Skeletal muscle tissue (tissue), 4 donors: Measurements from ENCODE around the gene CHRNA4. TPM values are rescaled to one million over a fixed set of nuclear protein-coding genes. Genes with fewer than 3 reads are reported as not detected.
"Not testable (repeated sequence)": the region's sequence is repeated elsewhere in the genome, so short reads cannot be mapped to it uniquely, and the experiment has no call there.

Source experiments
- H3K27ac ChIP-seq: one replicate; pipeline ENCODE4 v1.7.0; 2013; ENCODE audit warnings: mild to moderate bottlenecking, low read depth, low read length, inconsistent platforms
- H3K27me3 ChIP-seq, 3 donors: one replicate each; pipeline ENCODE4 v1.7.0; 2013; ENCODE audit warnings: low read length in 3 of 3; ENCODE audit not compliant: control insufficient read depth in 3 of 3, insufficient read depth in 3 of 3
- H3K36me3 ChIP-seq, 3 donors: one replicate each; pipeline ENCODE4 v1.7.0; 2013; ENCODE audit warnings: low read length in 3 of 3; ENCODE audit not compliant: control insufficient read depth in 3 of 3, insufficient read depth in 3 of 3
- H3K4me1 ChIP-seq, 3 donors: one replicate each; pipeline ENCODE4 v1.7.0; 2013; ENCODE audit warnings: low read length in 3 of 3, mild to moderate bottlenecking in 3 of 3; ENCODE audit not compliant: control insufficient read depth in 3 of 3, insufficient read depth in 3 of 3
- H3K4me3 ChIP-seq, 3 donors: one replicate each; pipeline ENCODE4 v1.7.0; 2013; ENCODE audit warnings: low read length in 3 of 3
- H3K9ac ChIP-seq, 3 donors: one replicate each; pipeline ENCODE4 v1.7.0; 2013; ENCODE audit warnings: low read length in 3 of 3, mild to moderate bottlenecking in 3 of 3, moderate library complexity in 2 of 3, low read depth in 1 of 3
- H3K9me3 ChIP-seq, 3 donors: one replicate each; pipeline ENCODE4 v1.7.0; 2013; ENCODE audit warnings: low read length in 3 of 3; ENCODE audit not compliant: control insufficient read depth in 3 of 3
- total RNA-seq: library from RNA; depleted of rRNA; stranded (reverse); fragments of >200 nt; gene quantifications from one replicate; pipeline ENCODE4 v1.2.3, GENCODE V29; 2014
- donor health status: Osteomylitis.

The CHRNA4 gene
- total RNA-seq, 1 donor from 2014 or later, result 0.52 TPM

DNA sequence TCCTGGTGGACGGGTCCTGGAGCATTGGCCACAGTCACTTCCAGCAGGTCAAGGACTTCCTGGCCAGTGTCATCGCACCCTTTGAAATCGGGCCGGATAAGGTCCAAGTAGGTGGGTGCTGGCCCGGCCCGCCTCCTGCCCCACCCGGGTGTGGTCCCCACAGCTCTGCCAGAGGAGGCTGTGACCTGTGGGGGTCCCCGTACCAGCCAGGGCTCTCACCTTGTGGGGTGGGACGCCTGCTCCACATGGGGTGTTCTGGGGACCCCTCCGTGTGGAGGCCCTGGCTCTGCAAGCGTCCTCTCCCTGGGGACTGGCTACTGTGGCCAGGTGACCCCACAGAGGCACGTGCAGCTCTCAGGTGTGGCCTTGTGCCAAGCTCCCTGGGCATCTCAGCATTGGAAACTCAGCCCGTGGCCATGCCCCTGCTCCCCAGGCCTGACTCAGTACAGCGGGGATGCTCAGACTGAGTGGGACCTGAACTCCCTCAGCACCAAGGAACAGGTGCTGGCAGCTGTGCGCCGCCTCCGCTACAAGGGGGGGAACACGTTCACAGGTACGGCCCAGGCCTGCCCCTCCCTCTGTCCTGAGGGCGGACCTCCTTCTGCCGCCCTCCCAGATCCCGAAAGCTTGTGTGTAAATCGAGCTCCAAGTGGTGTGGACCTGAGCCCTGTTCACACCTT lies 53.5 kb downstream of the CHRNA4 start:
- no peaks in the 10 kb centered on the region for H3K9me3 ChIP-seq
- H3K9ac ChIP-seq, result no peak overlapping the region
- H3K4me3 ChIP-seq, result no peak overlapping the region
- no peaks in the 10 kb centered on the region for H3K36me3 ChIP-seq
- H3K27me3 ChIP-seq, result peaks cover 36 to 62% (median 54%) of the 10 kb centered on the region in 3 donors
- no peaks in the 10 kb centered on the region for H3K4me1 ChIP-seq
- no peak overlapping the region for H3K27ac ChIP-seq

DNA sequence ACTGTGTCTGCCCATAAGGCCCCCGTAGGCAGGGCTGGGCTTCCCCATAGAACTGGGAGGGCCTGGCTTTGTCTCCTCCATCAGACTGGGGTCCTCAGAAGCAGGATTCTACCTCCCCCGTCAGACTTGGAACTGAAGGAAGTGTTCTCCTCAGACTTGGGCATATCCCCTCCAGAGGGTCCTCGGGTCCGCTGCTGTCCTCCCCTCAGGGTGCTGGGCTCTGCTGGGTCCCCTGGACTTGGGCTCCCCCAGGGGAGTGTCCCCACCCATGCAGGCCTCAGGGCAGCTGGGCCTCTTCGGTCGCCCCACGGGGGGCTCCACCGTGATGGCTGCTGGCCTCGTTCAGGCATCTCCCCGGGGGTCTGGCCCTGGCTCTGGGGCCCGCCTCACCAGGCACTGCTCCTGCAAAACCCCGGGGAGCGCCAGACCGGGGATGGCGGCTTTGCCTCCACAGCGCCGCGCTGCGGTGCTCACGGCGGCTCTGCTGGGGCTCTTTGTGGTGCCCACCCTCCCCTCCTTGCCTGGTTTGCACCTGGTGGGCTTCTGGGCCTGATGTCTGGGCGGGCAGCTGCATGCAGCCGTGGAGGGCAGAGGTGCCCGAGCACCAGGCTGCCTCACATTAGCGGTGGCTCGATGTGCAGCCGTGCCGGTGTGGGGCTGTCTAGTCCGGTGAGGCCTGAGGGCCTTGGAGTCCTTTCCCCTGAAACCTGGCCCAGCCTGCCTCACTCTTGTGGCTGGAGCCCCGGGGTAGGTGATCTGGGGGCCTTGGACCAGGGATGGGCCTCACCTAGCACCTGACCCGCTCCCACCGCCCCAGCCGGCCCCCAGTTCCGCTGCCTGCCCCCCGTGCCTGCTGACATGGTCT lies 54.2 kb downstream of the CHRNA4 start:
- H3K36me3 ChIP-seq, result no peaks in the 10 kb centered on the region
- no peaks in the 10 kb centered on the region for H3K4me1 ChIP-seq
- H3K4me3 ChIP-seq, result no peak overlapping the region
- peaks cover 36 to 62% (median 51%) of the 10 kb centered on the region in 3 donors for H3K27me3 ChIP-seq
- H3K9me3 ChIP-seq, result no peaks in the 10 kb centered on the region
- no peak overlapping the region for H3K9ac ChIP-seq
- H3K27ac ChIP-seq, result no peak overlapping the region

DNA sequence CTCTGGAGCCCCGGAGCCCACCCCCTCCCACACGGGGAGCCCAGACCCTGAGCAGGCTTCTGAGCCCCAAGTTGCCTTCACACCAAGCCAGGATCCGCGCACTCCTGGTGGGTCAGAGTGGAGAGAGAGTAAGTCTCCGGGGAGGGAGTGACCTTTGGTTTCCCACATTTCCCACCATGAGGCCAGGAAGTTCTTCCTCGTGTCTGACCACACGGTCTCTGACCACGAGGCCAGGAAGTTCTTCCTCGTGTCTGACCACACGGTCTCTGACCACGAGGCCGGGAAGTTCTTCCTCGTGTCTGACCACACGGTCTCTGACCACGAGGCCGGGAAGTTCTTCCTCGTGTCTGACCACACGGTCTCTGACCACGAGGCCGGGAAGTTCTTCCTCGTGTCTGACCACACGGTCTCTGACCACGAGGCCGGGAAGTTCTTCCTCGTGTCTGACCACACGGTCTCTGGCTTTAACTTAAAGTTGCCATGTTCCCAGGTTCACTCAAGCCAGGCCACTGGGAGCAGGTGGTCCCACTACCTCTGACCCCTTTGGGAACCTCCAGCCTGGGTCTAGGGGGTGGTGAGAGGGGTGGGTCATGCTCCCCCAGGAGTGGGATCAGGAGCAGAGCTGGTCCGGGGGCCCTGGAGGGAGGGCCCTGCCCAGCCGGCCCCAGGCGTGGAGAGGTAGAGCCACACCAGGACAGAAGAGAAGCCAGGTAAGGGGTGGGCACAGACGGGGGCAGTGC lies 55.0 kb downstream of the CHRNA4 start:
- H3K27me3 ChIP-seq, result peaks cover 36 to 61% (median 51%) of the 10 kb centered on the region in 3 donors
- not testable (repeated sequence) for H3K9me3 ChIP-seq, H3K4me3 ChIP-seq, H3K27ac ChIP-seq, H3K9ac ChIP-seq, H3K36me3 ChIP-seq, H3K4me1 ChIP-seq

DNA sequence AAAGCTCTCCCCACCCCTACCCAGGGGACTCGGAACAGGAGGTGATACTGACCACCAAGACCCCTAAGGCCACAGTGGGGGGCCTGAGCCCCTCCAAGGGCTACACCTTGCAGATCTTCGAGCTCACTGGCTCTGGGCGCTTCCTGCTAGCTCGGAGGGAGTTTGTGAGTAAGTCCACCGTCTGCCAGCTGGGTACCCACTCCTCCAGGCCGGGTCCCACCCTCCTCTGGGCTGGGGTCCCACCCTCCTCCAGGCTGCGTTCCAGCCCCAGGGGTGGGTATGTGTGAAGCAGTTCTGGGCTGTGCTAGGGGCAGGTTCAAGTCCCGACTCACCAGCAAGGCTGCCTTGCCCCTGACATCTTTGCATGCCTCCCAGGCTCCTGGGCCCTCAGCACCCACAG lies 55.8 kb downstream of the CHRNA4 start:
- Histone ChIP-seq H3K27me3 (peaks cover 36 to 56% (median 51%) of the 10 kb centered on the region in 3 donors), H3K27ac (no peak overlapping the region), H3K36me3 (no peaks in the 10 kb centered on the region), H3K4me1 (no peaks in the 10 kb centered on the region), H3K4me3 (no peak overlapping the region), H3K9ac (no peak overlapping the region), H3K9me3 (no peaks in the 10 kb centered on the region)

DNA sequence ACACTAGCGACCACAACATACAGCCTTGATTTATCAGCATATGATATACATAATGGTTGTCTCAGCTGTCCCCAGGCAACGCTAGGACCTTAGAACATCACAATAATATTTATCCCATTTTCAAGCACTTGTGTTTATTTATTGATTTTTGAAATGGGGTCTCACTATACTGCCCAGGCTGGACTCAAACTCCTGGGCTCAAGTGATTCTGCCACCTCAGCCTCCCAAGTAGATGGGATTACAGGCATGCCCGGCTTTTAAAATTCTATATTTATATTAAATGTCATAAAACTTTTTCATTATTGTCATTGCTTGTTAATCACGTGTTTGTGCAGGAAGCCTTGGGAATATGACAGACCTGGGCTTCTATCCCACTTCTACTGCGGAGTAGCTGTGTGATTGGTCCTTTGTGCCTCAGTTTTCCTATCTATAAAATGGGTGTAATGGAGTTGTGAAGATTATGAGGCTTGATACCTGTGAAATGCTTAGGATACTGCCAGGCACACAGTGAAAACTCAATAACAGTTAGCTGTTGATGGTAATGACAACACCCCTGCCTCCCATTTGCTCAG lies 58.0 kb downstream of the CHRNA4 start:
- no peak overlapping the region for H3K9ac ChIP-seq
- peaks cover 38 to 48% (median 46%) of the 10 kb centered on the region in 3 donors for H3K27me3 ChIP-seq
- H3K4me1 ChIP-seq, result no peaks in the 10 kb centered on the region
- H3K27ac ChIP-seq, result no peak overlapping the region
- H3K4me3 ChIP-seq, result no peak overlapping the region
- H3K9me3 ChIP-seq, result no peaks in the 10 kb centered on the region
- no peaks in the 10 kb centered on the region for H3K36me3 ChIP-seq

DNA sequence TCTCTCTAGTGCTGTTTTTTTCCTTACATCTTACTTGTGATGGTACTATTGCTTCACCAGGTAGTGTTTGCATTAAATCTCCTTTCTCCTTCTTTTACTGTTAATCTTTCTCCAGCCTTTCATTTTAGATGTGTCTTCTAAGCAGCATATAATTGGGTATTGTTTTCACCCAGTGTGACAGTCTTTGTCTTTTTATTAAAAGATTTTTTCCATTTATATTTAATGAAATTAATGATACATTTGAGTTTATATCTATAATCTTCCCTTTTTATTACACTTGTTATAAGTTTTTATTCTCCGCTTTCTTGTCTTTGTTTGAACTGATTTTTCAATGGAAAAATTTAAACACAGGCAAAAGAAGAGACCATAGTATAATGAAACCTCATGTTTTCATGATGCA lies 59.5 kb downstream of the CHRNA4 start:
- Histone ChIP-seq H3K27ac (no peak overlapping the region), H3K4me3 (no peak overlapping the region), H3K4me1 (no peaks in the 10 kb centered on the region), H3K36me3 (no peaks in the 10 kb centered on the region), H3K9me3 (no peaks in the 10 kb centered on the region), H3K9ac (no peak overlapping the region), H3K27me3 (peaks cover 36 to 48% (median 47%) of the 10 kb centered on the region in 3 donors)

DNA sequence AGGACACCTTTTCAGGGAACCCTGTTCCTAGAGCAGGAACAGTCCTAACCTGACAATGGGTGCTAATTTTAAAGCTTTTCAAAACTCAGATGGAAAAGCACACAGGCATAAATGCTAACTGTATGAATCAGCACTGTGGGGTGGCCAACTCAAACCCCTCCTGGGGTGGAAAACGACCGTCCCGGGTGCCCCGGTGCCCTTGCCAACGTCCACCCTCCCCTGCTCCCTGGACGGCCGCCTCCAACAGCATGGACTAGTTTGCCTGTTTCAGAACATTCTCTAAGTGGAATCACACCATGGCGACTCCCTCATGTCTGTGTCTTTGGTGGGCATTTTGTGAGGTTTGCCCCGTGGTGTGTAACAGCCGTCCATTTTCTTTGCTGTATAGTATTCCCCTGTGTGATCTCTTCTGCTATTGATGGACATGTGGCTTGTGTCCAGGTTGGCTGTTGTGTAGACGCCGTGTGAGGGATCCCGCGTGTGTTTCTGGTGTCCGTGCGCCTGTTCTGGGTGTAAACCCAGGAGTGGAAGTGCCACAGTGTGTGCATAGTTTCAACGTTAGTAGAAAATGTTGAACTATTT lies 62.3 kb downstream of the CHRNA4 start:
- Histone ChIP-seq H3K27me3 (peaks cover 39 to 50% (median 50%) of the 10 kb centered on the region in 3 donors), H3K4me1 (no peaks in the 10 kb centered on the region), H3K9ac (no peak overlapping the region), H3K27ac (no peak overlapping the region), H3K9me3 (no peaks in the 10 kb centered on the region), H3K4me3 (no peak overlapping the region), H3K36me3 (no peaks in the 10 kb centered on the region)

DNA sequence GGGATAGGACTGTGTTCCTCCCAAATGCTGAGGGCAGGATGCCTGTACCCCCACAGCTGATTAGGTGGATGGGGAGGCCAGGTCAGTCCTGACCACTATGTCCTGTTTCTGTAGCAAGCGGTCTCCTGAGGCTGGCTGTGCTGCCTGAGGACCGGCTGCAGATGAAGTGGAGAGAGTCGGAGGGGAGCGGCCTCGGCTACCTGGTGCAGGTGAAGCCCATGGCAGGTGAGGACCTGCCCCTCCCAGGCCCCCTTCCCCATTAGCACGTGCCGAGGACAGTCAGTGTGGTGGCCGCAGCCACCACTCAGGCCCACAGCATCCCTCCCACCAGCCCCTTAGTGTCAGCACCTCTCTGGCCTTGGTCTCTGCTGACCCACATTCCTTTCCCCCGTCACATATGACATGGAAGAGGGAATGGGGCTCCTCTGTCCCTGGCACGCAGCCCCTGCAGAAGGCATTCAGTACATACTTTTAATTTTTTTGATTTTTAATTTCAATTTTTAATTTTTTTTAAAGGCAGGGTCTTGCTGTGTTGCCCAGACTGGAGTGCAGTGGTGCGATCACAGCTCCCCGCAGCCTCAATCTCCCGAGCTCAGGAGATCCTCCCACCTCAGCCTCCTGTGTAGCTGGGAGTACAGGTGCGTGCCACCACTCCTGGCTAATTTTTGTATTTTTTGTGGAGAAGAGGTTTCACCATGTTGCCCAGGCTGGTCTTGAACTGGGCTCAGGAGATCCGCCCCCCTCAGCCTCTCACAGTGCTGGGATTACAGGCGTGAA lies 63.2 kb downstream of the CHRNA4 start:
- no peak overlapping the region for H3K4me3 ChIP-seq
- no peaks in the 10 kb centered on the region for H3K9me3 ChIP-seq
- H3K9ac ChIP-seq, result no peak overlapping the region
- H3K4me1 ChIP-seq, result no peaks in the 10 kb centered on the region
- no peak overlapping the region for H3K27ac ChIP-seq
- H3K36me3 ChIP-seq, result no peaks in the 10 kb centered on the region
- H3K27me3 ChIP-seq, result peaks cover 39 to 57% (median 56%) of the 10 kb centered on the region in 3 donors

DNA sequence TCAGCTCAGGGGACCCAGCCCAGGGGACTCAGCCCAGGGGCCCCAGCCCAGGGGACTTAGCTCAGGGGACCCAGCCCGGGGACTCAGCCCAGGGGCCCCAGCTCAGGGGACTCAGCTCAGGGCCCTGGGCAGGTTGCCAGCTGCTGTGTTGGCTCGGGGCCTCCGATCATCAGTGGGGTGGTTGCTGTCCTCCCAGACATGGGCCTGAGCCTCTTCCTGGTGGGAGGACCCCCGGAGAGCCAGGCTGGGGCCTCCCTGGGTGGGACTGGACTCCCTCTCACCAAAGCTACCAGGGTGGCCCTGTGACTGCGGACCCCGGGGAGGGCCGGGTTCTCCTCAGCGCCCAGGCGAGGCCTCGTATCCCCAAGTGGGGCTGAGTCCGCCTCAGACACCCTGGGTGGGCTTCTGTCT lies 63.8 kb downstream of the CHRNA4 start:
- Histone ChIP-seq H3K4me3 (no peak overlapping the region), H3K27me3 (peaks cover 40 to 63% (median 61%) of the 10 kb centered on the region in 3 donors), H3K27ac (no peak overlapping the region), H3K4me1 (no peaks in the 10 kb centered on the region), H3K9ac (no peak overlapping the region), H3K36me3 (no peaks in the 10 kb centered on the region), H3K9me3 (no peaks in the 10 kb centered on the region)
